Measurements from ENCODE around the gene BCO1. TPM values are rescaled to one million over a fixed set of nuclear protein-coding genes. Genes with fewer than 3 reads are reported as not detected.

The BCO1 gene
- total RNA-seq, 2 donors from 2014 or later = 0.42 to 0.62 TPM

DNA sequence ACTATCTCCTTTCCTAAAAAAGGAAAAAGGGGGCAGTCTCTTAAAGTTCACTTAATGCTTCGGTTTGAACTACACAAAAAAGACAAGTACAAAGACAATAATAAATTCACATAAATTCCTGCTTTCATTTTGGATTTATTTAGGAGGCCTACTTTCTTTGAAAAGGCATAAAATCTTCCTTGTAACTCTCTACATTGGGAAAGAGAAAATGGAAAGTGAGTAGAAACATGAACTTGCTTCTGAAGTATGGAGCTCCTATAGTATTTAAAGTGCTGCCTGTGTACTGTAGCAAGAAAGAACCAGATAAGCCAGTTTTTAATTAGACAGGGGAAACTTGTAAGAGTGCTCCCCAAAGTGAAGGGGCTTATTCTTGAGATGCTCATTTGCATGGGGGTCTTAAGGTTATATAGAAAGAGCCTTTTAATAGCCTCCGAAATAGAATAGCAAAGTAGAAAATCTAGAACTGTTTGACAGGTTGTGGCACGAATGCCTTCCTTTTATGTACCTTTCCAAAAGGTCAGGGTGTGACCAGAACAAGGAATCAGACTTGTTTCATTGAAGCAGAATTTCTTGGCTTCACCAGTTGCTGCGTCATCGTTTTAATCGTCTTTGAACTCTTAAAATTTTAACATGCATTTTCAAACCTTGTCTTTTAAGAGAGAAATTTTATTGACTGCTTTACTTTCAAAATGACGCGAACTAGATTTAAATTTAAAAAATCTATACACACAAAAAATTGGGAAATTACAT lies 89.1 kb downstream of the BCO1 start:
- peaks cover 19% of the 10 kb centered on the region for H3K36me3 Mint-ChIP-seq (ENCODE audit: low read depth)
- H3K4me1 Mint-ChIP-seq = peaks cover 13% of the 10 kb centered on the region
- Histone ChIP-seq H3K36me3 (ENCODE audit: control insufficient read depth, insufficient read depth, low read length) (no peaks in the 10 kb centered on the region), H3K4me1 (ENCODE audit: control insufficient read depth, insufficient read depth, low read length) (peaks cover 4% of the 10 kb centered on the region), H3K9ac (ENCODE audit: extremely low read depth, low read length, poor library complexity, severe bottlenecking) (no peak overlapping the region), H3K27me3 (ENCODE audit: control insufficient read depth, insufficient read depth, low read length, poor library complexity, severe bottlenecking) (no peaks in the 10 kb centered on the region), H3K9me3 (ENCODE audit: control insufficient read depth, low read length) (no peaks in the 10 kb centered on the region), H3K4me3 (ENCODE audit: low read length) (no peak overlapping the region), H3K27ac (ENCODE audit: low read depth, low read length) (no peak overlapping the region)
- H3K9me3 Mint-ChIP-seq = no peaks in the 10 kb centered on the region
- H3K4me3 Mint-ChIP-seq = no peak overlapping the region
- no peaks in the 10 kb centered on the region for H3K27me3 Mint-ChIP-seq (ENCODE audit: insufficient read depth)
- no peak for DNase-seq
- no peak overlapping the region for H3K27ac Mint-ChIP-seq
- 76 to 85% methylated on average over 5 to 8 of the region's 8 CpGs for WGBS, 2 experiments (ENCODE audit: insufficient coverage in 1 of 2, insufficient read length in 1 of 2)
- TF ChIP-seq, protein P1, sequence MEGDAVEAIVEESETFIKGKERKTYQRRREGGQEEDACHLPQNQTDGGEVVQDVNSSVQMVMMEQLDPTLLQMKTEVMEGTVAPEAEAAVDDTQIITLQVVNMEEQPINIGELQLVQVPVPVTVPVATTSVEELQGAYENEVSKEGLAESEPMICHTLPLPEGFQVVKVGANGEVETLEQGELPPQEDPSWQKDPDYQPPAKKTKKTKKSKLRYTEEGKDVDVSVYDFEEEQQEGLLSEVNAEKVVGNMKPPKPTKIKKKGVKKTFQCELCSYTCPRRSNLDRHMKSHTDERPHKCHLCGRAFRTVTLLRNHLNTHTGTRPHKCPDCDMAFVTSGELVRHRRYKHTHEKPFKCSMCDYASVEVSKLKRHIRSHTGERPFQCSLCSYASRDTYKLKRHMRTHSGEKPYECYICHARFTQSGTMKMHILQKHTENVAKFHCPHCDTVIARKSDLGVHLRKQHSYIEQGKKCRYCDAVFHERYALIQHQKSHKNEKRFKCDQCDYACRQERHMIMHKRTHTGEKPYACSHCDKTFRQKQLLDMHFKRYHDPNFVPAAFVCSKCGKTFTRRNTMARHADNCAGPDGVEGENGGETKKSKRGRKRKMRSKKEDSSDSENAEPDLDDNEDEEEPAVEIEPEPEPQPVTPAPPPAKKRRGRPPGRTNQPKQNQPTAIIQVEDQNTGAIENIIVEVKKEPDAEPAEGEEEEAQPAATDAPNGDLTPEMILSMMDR (conservative IDR thresholded peaks at IDR 0.05) = no peak

DNA sequence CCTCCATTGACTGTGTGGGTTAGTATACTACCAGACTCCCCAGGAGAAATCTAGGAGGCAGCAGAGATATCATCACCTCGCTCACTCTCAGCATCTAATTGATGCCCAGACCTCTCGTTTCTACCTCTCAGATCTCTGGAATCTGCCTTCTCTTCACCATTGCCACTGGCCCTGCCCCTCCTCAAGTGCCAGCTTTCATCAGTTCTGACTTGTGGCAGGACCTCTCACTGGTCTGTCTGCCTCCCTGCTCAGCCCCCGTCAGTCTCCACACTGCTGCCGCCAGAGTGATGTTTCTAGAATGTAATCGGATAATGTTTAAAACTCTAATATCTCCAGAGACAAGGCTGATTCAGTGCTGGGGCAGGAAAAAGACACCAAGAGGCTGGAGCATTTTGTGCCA lies 91.5 kb downstream of the BCO1 start:
- peaks cover 26% of the 10 kb centered on the region for H3K36me3 Mint-ChIP-seq (ENCODE audit: low read depth)
- H3K27ac ChIP-seq (ENCODE audit: low read depth, low read length) = no peak overlapping the region
- no peak overlapping the region for H3K9ac ChIP-seq (ENCODE audit: extremely low read depth, low read length, poor library complexity, severe bottlenecking)
- no peak for DNase-seq
- H3K9me3 Mint-ChIP-seq = no peaks in the 10 kb centered on the region
- no peak overlapping the region for H3K4me3 ChIP-seq (ENCODE audit: low read length)
- H3K27me3 Mint-ChIP-seq (ENCODE audit: insufficient read depth) = no peaks in the 10 kb centered on the region
- H3K4me1 ChIP-seq (ENCODE audit: control insufficient read depth, insufficient read depth, low read length) = no peaks in the 10 kb centered on the region
- WGBS, 2 experiments (ENCODE audit: insufficient coverage in 1 of 2, insufficient read length in 1 of 2) = 86 to 92% methylated on average over 2 to 5 of the region's 5 CpGs
- no peaks in the 10 kb centered on the region for H3K27me3 ChIP-seq (ENCODE audit: control insufficient read depth, insufficient read depth, low read length, poor library complexity, severe bottlenecking)
- H3K9me3 ChIP-seq (ENCODE audit: control insufficient read depth, low read length) = no peaks in the 10 kb centered on the region
- TF ChIP-seq, protein P1 (conservative IDR thresholded peaks at IDR 0.05) = no peak
- no peak overlapping the region for H3K4me3 Mint-ChIP-seq
- peaks cover 7% of the 10 kb centered on the region for H3K4me1 Mint-ChIP-seq
- H3K36me3 ChIP-seq (ENCODE audit: control insufficient read depth, insufficient read depth, low read length) = no peaks in the 10 kb centered on the region
- no peak overlapping the region for H3K27ac Mint-ChIP-seq

DNA sequence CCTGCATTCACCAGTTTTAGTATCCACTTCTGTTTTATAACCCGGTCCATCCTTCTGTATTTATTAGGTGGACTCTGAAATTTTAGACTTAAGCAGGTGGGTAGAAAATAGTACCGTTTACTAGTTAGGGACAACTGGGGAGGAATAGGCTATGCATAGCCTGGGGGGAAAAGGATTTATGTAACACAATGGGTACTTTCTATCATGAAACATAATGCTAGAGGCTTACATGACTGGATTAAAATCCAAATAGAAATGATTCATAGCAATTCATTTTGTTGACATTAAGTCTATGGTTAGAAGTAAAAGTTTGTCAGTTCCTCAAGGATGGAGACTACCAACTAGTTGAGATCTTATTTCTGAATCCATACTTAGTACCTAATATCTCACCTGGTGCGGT lies 94.9 kb downstream of the BCO1 start:
- no peaks in the 10 kb centered on the region for H3K27me3 Mint-ChIP-seq (ENCODE audit: insufficient read depth)
- 83 to 99% methylated on average over 2 to 3 of the region's 3 CpGs for WGBS, 2 experiments (ENCODE audit: insufficient coverage in 1 of 2, insufficient read length in 1 of 2)
- H3K4me1 ChIP-seq (ENCODE audit: control insufficient read depth, insufficient read depth, low read length) = no peaks in the 10 kb centered on the region
- TF ChIP-seq, protein P1 (conservative IDR thresholded peaks at IDR 0.05) = no peak
- H3K4me3 Mint-ChIP-seq = no peak overlapping the region
- peaks cover 7% of the 10 kb centered on the region for H3K4me1 Mint-ChIP-seq
- no peak overlapping the region for H3K27ac ChIP-seq (ENCODE audit: low read depth, low read length)
- no peak overlapping the region for H3K4me3 ChIP-seq (ENCODE audit: low read length)
- H3K36me3 ChIP-seq (ENCODE audit: control insufficient read depth, insufficient read depth, low read length) = peaks cover 7% of the 10 kb centered on the region
- no peak overlapping the region for H3K9ac ChIP-seq (ENCODE audit: extremely low read depth, low read length, poor library complexity, severe bottlenecking)
- no peak overlapping the region for H3K27ac Mint-ChIP-seq
- H3K27me3 ChIP-seq (ENCODE audit: control insufficient read depth, insufficient read depth, low read length, poor library complexity, severe bottlenecking) = no peaks in the 10 kb centered on the region
- no peaks in the 10 kb centered on the region for H3K9me3 Mint-ChIP-seq
- peaks cover 30% of the 10 kb centered on the region for H3K36me3 Mint-ChIP-seq (ENCODE audit: low read depth)
- DNase-seq = no peak
- no peaks in the 10 kb centered on the region for H3K9me3 ChIP-seq (ENCODE audit: control insufficient read depth, low read length)

Data from endodermal cell (in vitro differentiated cells).